HG03439 (cell line): ENCODE measurements around the gene SPSB1.

ENCODE experiments used
- ATAC-seq: cut with Tn5 transposase; IDR thresholded peaks from one replicate; pipeline ENCODE4 v1.9.1; 2021; ENCODE audit warnings: mild to moderate bottlenecking, moderate library complexity; ENCODE audit not compliant: unreplicated experiment

Gene SPSB1

GRCh38 chr1:9278585-9279153 lies 14.0 kb upstream of the SPSB1 start:
- ATAC-seq: no peak

DNA sequence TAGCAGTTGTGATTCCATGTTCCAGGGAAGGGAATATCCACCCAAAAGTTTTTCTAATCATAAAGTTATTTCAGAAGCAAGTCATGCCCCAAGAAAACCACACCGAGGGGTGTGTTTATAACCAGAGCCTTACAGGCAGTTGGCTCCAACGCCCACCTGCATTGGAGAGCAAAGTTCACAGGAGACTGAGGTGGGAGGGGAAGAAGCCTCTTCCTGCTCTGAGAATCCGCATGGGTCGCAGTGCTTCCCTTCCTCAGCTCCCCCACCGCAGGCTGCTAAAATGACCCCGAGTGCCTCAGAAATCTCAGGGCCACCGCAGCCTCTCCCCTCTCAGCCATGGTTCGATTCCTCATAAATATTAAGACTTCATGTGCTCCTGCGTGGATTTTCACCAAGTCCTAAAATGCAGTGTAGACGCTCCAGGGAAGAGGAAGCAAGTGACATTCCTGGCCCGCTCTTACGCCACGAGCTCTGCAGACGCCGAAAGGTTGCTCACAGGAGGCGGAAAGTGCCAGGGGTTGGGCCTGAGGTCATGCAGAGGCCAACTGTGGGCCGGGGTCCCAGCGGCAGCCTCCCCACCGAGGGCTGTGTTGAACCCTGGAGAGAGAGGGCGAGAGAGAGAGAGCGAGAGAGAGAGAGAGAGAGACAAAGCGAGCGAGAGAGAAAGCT lies 13.4 kb upstream of the SPSB1 start:
- no peak for ATAC-seq

GRCh38 chr1:9280015-9280860 lies 12.5 kb upstream of the SPSB1 start:
- no peak for ATAC-seq

- ATAC-seq: no peak
Observed at GRCh38 chr1:9281071-9281827, 11.4 kb upstream of the SPSB1 start.

- ATAC-seq: no peak
Observed at GRCh38 chr1:9281908-9282695, 10.6 kb upstream of the SPSB1 start.

DNA sequence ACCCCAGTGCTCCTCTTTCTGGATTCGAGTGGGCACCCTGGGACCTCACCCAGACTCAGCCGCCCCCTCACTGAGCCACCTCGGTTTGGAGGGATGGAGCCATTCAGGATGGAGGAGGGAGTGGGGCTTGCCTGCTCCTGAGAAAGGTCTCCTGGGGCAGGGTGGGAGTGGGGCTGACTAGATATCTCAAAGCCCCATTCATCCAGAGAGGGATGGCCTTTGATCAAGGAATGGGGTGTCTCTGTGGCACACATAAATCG lies 10.1 kb upstream of the SPSB1 start:
- no peak for ATAC-seq

- no peak for ATAC-seq
Observed at GRCh38 chr1:9284061-9284460, 8.6 kb upstream of the SPSB1 start.

DNA sequence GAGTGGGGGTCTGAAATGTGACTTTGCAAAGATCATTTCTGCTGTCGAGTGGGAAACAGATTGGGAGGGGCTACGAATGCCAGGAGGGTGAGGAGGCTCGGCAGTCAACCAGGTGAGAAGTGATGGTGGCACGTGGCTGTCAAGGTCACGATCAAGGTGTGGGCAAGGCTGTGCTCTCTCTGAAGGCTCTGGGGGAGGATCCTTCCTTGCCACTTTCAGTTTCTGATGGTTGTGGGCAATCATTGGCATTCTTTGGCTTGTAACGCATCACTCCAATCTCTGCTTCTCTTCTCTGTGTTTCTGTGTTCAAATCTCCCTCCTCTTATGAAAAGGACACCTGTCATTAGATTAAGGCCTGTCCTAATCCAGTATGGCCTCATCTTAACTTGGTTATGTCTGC lies 6.1 kb upstream of the SPSB1 start:
- no peak for ATAC-seq

GRCh38 chr1:9289090-9289534 lies 3.6 kb upstream of the SPSB1 start:
- ATAC-seq: no peak

DNA sequence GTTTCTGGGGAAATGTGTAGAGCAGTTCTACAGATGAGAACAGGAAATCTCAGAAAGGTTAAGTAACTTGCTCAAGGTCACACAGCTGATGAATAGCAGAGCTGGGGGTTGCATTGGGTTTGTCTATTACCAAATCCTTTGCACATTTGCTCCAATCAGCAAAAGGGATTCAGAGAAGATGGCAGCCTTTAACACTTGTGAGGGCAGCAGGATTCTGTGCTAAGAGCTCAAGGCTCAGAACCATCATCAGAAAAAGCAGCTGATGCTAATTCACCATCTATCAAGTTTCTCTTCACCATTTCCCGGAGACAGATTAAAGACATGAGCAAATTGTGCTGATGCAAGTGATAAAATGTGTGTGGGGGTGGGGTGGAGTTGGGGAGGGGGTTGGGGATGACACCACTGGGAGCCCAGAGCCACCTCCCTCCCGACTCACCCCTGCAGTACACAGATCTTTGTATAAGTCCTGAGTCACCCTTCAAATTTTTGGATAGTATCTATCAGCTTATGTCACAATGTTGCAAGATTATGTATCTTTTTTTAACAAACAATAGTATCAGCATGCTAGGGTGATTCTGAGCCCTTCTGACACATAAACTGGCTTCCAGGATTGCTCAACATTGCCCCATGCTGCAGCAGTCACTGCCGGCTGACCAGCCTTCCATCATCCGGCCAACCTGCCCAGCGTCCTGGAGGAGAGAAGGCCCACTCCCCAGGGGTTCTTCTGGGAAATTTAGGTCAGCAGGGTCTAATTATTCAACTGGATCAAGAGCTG lies 2.8 kb upstream of the SPSB1 start:
- no peak for ATAC-seq

DNA sequence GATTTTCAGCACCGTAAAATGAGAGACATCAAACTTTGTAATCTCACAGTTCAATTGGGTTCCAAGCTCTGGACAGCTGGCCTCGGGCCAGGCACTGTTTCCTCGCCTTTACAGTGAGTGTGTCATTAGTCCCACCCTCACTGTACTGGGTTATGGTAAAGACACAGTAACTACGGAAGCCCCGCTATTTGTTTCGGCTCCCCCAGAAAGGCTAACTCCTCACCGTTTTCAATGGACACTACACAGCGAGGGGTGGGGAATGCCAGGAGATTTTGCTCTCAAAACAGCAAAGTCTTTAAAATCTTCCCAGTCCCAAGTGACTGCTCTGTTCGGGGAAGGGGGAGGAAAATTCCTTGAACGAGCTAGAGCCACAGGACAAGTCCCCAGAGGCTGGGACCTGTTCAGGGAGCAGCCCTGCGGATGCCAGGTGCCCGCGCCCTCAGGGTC lies 757 bp upstream of the SPSB1 start:
- no peak for ATAC-seq

- ATAC-seq: no peak
Observed at GRCh38 chr1:9293241-9293532, 493 bp downstream of the SPSB1 start.

DNA sequence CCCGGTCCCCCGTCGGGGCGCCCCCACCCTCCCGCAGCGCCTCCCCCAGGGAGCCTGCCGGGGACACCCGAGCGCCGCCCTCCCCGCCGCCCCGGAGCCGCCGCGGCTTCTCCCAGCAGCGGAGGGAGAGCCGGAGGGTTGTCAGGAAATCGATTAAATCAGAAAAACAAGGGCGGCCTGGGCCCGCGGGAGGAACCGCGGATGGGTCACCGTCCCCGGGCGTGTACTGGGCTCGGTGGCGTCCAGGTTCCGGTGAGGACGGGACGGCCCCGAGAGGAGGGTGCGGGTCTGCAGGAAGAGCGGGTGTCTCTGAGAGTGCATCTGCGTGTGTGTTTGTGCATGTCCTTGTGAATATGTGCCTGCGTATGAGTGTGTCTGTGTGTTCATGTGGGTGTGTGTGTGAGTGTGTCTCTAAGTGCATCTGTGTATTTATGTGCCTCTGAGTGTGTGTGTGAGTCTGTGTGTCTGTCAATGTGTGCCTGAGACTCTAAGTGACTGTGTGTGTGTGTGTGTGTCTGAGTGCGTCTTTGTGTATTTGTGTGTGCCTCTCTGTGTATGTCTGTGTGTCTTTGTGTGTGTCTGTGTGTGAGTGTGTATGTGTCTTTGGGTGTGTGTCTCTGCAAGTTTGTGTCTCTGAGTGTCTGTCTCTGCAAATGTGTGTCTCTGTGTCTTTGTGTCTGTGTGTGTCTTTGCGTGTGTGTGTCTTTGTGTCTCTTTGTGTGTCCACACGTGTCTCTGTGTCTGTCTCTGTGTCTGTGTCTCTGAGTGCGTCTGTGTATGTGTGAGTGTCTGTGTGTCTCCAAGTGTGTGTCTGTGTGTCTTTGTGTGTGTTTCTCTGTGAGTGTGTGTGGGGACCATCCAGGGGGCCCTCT lies 1.1 kb downstream of the SPSB1 start:
- ATAC-seq: no peak

DNA sequence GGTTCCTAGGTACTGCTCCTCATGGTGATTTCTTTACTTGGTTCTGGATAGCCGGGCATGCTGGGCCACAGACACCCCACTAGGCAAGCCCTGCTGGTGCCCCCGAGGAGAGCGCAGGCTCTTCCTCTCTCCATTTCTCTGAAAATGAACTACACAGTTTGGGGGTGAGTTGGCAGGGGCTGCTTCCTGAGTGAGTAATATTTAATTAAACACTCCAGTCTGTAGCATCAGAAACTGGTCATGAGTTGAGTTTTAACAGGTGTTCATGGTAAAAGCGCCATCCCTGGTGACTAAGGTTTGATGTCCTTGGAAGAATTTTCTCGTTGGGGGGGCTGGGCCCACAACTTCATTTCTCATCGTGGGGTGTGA lies 1.7 kb downstream of the SPSB1 start:
- no peak for ATAC-seq

GRCh38 chr1:9294910-9295636 lies 2.4 kb downstream of the SPSB1 start:
- ATAC-seq: no peak

DNA sequence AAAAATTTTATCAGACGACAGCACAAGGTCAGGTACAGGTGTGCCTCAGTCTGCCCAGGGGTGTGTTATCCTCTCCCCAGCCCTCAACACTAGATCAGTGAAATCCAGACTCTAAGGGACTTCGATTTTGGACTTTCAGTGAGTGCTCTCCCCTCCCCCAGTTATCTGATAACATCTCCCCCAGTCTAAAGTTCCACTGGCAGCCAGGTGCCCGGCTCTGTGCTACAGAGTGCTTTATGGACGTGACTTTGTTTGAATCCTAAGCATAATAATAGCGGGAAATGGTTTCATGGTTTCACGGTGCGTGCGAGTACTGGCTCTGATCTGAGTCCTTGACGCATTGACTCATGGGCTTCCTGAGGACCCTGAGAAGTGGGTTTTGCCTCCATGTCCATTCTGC lies 3.2 kb downstream of the SPSB1 start:
- ATAC-seq: no peak

- no peak for ATAC-seq
Observed at GRCh38 chr1:9296850-9297249, 4.2 kb downstream of the SPSB1 start.

DNA sequence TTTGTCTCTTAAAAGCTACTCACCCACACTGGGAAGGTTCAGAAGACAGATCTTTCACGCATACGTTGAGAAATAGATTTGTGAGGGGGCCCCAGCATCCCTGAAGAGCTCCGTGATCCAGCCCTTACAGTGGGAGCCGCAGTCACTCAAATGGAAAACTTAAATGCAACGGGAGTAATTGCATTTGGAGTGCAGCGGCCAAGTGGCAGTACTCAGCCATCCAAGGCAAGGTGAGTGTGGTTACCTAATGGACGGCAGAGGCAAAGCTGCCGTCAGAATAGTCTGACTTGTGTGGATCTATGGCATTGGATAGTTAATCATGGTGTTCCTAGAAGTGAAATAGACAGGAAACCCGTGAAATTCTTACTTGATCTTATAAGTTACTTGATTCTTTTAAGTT lies 5.1 kb downstream of the SPSB1 start:
- ATAC-seq: no peak

- no peak for ATAC-seq
Observed at GRCh38 chr1:9298282-9298681, 5.6 kb downstream of the SPSB1 start.
